ENCODE results near the gene S100A13. TPM values are rescaled to one million over a fixed set of nuclear protein-coding genes. Genes with fewer than 3 reads are reported as not detected.
"Not testable (repeated sequence)": the region's sequence is repeated elsewhere in the genome, so short reads cannot be mapped to it uniquely, and the experiment has no call there.

S100A13 gene
- total RNA-seq, 2 donors from 2014 or later, result 6.8 to 7.9 TPM

DNA sequence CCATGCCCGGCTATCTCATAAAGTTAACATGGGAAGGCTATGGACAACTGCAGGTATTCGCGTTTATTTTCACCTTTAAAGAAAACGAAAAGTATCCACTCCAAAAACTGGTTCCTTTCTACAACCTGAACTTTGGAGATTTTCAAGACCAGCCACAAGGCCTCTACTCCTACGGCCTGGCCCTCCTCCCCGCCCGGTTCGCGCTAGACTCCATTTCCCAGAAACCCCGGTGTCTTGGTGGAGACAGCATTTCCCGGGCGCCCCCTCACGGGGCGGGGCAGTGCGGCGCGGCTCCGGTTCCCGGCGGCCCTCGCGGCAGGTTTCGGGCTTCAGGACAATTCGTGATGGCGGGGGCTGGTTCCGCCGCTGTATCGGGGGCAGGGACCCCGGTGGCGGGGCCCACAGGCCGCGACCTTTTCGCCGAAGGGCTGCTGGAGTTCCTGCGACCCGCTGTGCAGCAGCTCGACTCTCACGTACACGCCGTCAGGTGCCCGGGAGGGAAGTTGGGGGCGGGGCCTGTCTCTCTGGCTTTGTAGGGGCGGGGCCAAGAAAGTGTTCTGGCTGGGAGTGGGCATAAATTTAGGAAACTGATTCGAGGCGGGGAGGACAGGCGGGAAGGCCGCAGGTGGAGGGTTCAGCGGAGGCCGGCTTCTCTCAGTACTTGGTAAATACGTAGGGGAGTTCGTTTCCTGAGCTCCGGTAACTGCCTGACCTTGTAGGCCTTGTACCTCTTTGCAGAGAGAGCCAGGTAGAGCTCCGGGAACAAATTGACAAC, 31.3 kb upstream of the S100A13 start, which contains the start of gene SNAPIN:
Gene SNAPIN, plus strand, starts transcription at position 304 of the 775 bp plus-strand sequence. Its CDS starts 41 bp downstream, at position 345.
- peak; percentile 95 for ATAC-seq (replicated peaks)
- Mint-ChIP-seq H3K36me3 (ENCODE audit: low read depth) (peaks cover 16% of the 10 kb centered on the region), H3K4me3 (peak within 1 kb of the TSS; percentile 91), H3K27ac (peak within 1 kb of the TSS; percentile 94), H3K4me1 (no peaks in the 10 kb centered on the region), H3K27me3 (no peaks in the 10 kb centered on the region), H3K9me3 (no peaks in the 10 kb centered on the region)

DNA sequence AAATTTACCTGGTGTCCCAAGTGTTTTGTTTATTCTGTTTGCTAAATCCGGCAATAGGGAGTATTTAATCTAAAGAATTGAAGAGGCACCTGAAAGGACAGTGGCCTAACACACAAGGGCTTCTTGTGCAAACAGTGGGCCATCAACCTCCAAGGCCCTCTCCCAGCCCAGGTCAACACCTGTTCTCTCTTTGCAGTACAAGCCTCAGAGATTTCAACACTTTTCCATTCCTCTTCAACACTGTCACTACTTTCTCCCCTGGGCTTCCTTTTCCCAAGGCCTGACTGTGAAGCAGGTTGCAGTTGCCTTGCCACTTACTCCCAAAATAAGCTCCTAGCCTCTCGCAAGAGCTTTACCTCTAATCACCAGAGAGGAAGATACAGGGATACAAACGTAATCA, 28.0 kb upstream of the S100A13 start:
- no peak for ATAC-seq (replicated peaks)

DNA sequence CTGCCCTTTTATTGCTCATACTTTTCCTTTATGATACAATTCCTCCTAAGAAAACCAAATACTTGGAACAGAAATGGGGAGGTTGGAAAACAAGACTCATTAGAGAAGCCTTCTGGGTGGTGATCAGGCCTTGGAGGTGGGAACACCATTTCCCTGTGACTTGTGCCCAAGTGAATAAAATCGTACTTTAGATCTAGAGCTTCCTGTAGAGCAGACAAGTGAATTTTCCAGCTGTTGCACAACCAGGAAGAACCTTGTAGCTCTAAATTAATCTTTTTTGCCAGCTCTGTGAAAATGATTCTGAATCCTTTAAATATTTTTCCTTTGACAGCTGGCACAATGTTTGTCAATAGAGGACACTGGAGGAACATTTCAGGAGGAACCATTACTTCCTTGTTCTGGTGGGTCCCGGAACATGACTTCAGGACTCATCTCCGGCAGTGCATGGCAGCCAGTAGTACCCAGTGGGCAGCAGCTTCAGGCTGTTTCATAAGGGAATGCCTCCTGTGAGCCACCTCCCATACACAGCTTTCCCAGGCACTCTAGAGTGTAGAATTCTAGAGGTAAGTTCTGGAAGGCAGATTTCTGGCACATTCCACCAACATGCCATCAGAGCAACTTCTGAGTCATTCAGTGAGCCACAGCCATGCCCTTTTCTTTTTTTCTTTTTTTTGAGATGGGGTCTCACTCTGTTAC, 25.6 kb upstream of the S100A13 start:
- Mint-ChIP-seq H3K36me3 (ENCODE audit: low read depth) (peaks cover under 1% of the 10 kb centered on the region), H3K27me3 (no peaks in the 10 kb centered on the region), H3K4me3 (no peak overlapping the region), H3K27ac (no peak overlapping the region), H3K4me1 (peaks cover 5% of the 10 kb centered on the region), H3K9me3 (no peaks in the 10 kb centered on the region)
- ATAC-seq (replicated peaks), result no peak

More for the DNA sequence above, 28.0 kb upstream of the S100A13 start:
- H3K4me3 Mint-ChIP-seq, result no peak overlapping the region
- H3K27ac Mint-ChIP-seq, result no peak overlapping the region
- no peaks in the 10 kb centered on the region for H3K27me3 Mint-ChIP-seq
- H3K36me3 Mint-ChIP-seq (ENCODE audit: low read depth), result peaks cover 16% of the 10 kb centered on the region
- no peaks in the 10 kb centered on the region for H3K9me3 Mint-ChIP-seq
- no peaks in the 10 kb centered on the region for H3K4me1 Mint-ChIP-seq

DNA sequence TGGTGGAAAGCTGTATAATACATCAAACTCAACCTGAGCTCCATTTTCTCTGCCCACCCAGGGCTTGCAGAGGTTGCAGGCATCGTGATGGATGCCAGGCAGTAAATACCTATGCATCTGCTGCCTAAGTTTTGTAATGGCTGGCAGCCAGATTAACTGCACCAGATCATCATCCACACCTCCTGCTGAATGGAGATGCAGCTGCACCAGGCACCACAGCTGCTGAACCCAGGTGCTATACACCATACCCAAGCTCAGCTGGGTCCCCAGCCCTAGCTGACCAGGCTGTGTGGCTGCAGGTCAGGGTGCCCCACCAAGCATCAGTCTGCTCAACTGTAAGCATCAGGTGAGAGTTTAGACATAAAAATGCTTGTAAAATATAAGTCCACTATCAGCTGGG, 24.5 kb upstream of the S100A13 start:
- no peaks in the 10 kb centered on the region for H3K27me3 Mint-ChIP-seq
- no peaks in the 10 kb centered on the region for H3K9me3 Mint-ChIP-seq
- ATAC-seq (replicated peaks), result no peak
- H3K36me3 Mint-ChIP-seq (ENCODE audit: low read depth), result peaks cover 12% of the 10 kb centered on the region
- no peak overlapping the region for H3K27ac Mint-ChIP-seq
- H3K4me1 Mint-ChIP-seq, result peaks cover 5% of the 10 kb centered on the region
- H3K4me3 Mint-ChIP-seq, result no peak overlapping the region

DNA sequence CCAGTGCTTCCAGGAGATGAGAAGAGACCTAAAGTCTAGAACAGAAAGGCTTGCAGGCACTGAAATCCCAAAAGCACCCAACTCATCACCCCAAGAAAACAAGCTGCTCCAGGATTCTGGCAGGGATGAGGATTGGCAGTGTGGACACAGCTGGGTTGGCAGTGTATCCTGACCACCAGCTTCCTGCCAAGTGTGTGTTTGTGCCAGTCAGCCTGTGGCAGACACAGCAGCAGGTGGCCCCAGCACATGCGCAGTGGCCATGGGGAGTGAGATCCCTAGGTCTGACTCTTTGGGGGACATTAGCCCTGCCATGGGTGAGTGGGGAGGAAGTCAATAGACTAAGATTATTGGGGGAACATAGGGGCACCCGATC, 22.5 kb upstream of the S100A13 start:
- Mint-ChIP-seq H3K4me1 (peaks cover 9% of the 10 kb centered on the region), H3K27ac (peak overlapping the region; percentile 58), H3K9me3 (no peaks in the 10 kb centered on the region), H3K36me3 (ENCODE audit: low read depth) (peaks cover 31% of the 10 kb centered on the region), H3K27me3 (no peaks in the 10 kb centered on the region), H3K4me3 (no peak overlapping the region)
- peak; percentile 31 for ATAC-seq (replicated peaks)

DNA sequence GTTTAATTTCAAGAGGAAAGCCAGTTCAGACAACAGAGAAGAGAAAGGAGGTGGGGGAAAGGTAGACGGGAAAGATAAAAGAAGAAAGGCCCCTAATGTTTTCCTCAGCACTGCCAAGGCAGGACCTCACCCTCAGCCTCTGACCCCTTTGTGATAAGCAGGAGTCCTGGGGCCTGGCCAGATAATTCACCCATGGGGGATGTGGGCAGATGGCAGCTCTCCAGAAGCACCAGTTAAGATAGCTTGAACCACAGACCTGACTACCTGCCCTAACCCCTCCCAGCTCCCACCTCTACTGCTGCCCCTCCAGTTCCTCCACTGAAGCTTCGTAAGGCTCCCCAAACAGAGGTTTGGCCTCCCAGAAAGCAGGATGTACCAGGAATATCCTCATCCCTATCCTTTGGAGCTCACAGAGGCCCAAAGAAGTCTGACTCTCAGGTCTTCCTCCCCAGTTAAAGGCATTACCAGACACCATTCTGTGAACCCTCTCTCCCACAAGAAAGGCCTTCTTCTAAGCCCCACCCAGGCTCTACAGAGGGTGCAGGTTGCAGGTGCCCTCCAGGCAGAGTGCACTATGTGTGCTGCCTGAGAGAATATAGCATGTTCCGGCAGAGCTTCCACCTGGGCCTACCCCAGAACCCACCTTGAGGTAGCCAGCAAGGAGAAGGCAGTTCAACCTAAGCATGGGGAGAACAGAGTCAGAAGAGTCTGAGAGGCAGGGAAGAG, 22.0 kb upstream of the S100A13 start:
- peak overlapping the region; percentile 58 for H3K27ac Mint-ChIP-seq
- H3K36me3 Mint-ChIP-seq (ENCODE audit: low read depth), result peaks cover 37% of the 10 kb centered on the region
- H3K9me3 Mint-ChIP-seq, result no peaks in the 10 kb centered on the region
- ATAC-seq (replicated peaks), result peak; percentile 24
- H3K4me1 Mint-ChIP-seq, result peaks cover 9% of the 10 kb centered on the region
- H3K4me3 Mint-ChIP-seq, result no peak overlapping the region
- no peaks in the 10 kb centered on the region for H3K27me3 Mint-ChIP-seq

DNA sequence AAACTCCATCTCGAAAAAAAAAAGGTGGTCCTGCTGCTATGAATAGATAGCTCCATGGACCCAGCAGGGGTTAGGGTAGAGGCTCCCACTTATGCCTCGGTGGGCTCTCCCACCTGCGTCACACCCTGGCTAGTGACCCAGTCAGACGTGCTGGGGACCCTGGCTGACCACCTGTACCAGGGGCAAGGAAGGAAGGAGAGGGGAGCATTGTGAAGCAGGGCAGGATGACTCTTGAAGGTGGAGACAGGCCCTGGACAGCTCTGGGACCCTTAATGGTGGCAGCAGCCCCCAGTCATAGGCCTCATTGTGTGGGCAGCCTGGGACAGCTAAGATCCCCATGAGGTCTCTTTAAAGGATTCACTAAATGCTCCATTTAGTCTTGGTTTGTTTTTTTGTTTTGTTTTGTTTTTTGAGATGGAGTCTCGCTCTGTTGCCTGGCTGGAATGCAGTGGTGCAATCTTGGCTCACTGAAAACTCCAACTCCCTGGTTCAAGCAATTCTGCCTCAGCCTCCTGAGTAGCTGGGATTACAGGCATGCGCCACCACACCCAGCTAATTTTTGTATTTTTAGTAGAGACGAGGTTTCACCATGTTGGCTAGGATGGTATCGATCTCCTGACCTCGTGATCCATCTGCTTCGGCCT, 20.8 kb upstream of the S100A13 start:
- Mint-ChIP-seq H3K36me3 (ENCODE audit: low read depth) (peaks cover 49% of the 10 kb centered on the region), H3K27me3 (no peaks in the 10 kb centered on the region), H3K9me3 (no peaks in the 10 kb centered on the region), H3K4me3 (no peak overlapping the region), H3K27ac (peak overlapping the region; percentile 58), H3K4me1 (peaks cover 18% of the 10 kb centered on the region)
- ATAC-seq (replicated peaks), result no peak

DNA sequence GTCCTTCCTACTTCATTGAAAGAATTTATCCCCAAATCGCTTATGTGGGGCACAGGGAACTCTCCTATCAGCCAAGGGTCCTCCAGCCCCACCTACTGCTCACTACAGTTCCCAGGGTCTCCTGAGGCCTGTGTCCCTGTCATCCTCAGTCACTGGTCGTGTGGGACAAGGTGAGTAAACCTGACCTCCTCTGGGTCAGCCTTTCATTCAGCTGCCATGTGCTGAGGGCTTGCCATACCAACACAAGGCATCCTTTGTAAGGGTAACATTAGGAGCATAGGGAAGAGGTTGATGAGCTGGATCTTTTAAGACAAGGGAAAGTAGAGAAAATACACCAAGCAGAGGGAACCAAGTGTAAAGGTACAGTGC, 20.0 kb upstream of the S100A13 start:
- no peaks in the 10 kb centered on the region for H3K9me3 Mint-ChIP-seq
- H3K27ac Mint-ChIP-seq, result peak overlapping the region; percentile 32
- ATAC-seq (replicated peaks), result no peak
- H3K4me3 Mint-ChIP-seq, result no peak overlapping the region
- no peaks in the 10 kb centered on the region for H3K27me3 Mint-ChIP-seq
- peaks cover 57% of the 10 kb centered on the region for H3K36me3 Mint-ChIP-seq (ENCODE audit: low read depth)
- H3K4me1 Mint-ChIP-seq, result peaks cover 22% of the 10 kb centered on the region

DNA sequence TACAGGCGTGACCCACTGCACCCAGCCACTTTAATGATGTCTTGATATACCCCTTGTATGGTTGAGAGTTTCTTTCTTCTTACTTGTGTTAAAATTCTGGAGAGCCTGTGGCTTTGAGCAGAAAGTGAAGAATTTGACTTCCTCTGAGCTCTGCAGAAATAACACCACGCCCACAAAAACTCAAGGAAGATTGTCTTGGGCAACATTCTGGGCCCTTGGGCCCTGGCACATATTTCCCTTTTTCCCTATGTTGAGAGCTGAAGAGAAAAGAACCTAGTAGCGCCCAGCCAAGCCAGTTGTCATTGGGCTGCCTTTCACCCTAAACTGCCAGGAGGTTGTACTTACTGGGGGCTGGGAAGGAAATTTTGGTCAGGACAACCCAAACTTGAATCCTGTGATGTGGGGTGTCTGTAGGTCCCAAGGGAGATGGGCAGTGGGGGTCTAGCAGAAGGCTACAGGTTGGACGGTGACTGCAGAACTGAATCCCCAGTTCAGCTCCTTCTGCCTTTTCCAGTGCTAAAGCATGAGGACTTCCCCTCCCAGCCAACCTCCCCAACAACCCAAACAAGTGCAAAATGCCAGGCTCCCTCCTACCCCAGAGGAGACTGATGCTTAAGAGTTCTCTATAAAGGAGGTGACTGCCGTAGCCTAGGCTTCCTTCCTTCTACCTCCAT, 19.5 kb upstream of the S100A13 start:
- no peak for ATAC-seq (replicated peaks)
- Mint-ChIP-seq H3K27me3 (no peaks in the 10 kb centered on the region), H3K9me3 (no peaks in the 10 kb centered on the region), H3K27ac (peak overlapping the region; percentile 32), H3K36me3 (ENCODE audit: low read depth) (peaks cover 62% of the 10 kb centered on the region), H3K4me3 (no peak overlapping the region), H3K4me1 (peaks cover 22% of the 10 kb centered on the region)

DNA sequence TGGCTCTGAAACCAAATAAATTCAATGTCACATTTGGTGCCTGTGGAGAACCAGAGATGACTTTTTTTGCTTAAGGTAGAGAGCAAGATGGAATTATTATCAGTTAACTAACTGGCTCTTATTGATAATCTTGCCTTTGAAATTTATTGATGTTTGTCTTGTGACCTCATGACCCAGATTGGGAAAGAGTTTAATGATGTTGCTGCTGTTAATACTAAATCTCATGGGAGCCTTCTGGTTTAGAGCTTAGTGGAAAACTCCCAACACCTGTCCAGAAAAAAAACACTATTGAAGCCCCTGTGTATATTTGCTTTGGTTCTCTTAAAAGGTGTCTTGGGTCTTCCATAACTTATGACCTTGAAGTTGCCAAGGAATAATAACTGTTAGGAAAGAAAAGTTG, 16.5 kb upstream of the S100A13 start:
- no peaks in the 10 kb centered on the region for H3K9me3 Mint-ChIP-seq
- H3K4me3 Mint-ChIP-seq, result no peak overlapping the region
- peak overlapping the region; percentile 80 for H3K27ac Mint-ChIP-seq
- H3K36me3 Mint-ChIP-seq (ENCODE audit: low read depth), result peaks cover 92% of the 10 kb centered on the region
- peaks cover 21% of the 10 kb centered on the region for H3K4me1 Mint-ChIP-seq
- no peaks in the 10 kb centered on the region for H3K27me3 Mint-ChIP-seq
- no peak for ATAC-seq (replicated peaks)

DNA sequence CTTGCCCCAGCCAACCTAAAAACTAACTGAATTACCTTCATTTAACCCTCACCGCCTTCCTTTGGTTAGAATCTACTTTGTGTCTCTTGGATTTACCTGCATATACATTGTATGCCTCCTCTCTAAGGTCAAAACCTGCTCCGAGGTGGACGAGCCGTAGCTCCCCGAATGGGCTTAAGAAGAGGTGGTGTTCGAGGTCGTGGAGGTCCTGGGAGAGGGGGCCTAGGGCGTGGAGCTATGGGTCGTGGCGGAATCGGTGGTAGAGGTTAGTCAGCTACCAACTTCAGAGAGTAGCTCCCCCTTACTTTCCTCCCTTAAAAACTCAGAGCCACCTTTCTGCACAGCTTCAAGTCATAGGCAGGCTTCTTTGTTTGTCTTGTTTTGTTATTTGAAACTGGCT, 15.8 kb upstream of the S100A13 start:
- H3K27me3 Mint-ChIP-seq, result no peaks in the 10 kb centered on the region
- no peaks in the 10 kb centered on the region for H3K9me3 Mint-ChIP-seq
- peaks cover 99% of the 10 kb centered on the region for H3K36me3 Mint-ChIP-seq (ENCODE audit: low read depth)
- H3K4me3 Mint-ChIP-seq, result no peak overlapping the region
- peaks cover 21% of the 10 kb centered on the region for H3K4me1 Mint-ChIP-seq
- no peak for ATAC-seq (replicated peaks)
- peak overlapping the region; percentile 80 for H3K27ac Mint-ChIP-seq

DNA sequence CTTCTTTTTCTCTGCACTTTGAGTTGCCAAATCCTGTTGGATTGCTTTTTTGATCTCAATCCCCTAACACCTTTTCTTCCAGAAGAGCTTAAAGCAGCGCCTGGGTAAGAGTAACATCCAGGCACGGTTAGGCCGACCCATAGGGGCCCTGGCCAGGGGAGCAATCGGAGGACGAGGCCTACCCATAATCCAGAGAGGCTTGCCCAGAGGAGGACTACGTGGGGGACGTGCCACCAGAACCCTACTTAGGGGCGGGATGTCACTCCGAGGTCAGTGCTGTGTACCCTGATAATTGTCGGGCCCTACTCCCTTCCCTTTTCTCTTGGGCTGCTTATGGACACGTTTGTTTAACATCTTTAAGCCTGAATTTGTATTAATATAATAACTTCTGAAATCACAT, 14.9 kb upstream of the S100A13 start:
- H3K27ac Mint-ChIP-seq, result peak overlapping the region; percentile 33
- H3K36me3 Mint-ChIP-seq (ENCODE audit: low read depth), result peaks cover 100% of the 10 kb centered on the region
- H3K4me3 Mint-ChIP-seq, result no peak overlapping the region
- H3K9me3 Mint-ChIP-seq, result no peaks in the 10 kb centered on the region
- ATAC-seq (replicated peaks), result no peak
- peaks cover 22% of the 10 kb centered on the region for H3K4me1 Mint-ChIP-seq
- no peaks in the 10 kb centered on the region for H3K27me3 Mint-ChIP-seq

DNA sequence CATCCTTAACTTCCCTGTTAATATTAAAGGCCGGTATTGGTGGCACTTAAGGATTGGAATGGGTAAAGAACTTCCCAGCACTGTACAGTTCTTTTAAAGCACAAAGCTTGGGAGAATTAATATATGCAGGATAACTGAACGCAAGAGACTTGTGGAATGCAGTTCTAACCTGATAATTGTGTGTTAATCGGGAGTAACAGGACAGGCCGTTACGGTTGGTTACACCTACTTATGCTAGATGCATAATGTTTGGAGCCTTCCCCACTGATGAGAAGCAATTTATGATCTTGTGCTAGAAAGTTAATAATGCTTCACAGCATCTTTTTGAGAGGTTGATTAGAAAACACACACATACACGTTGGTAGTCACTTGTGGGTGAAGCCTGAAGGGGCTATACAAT, 13.6 kb upstream of the S100A13 start:
- no peak overlapping the region for H3K4me3 Mint-ChIP-seq
- no peak for ATAC-seq (replicated peaks)
- peaks cover 100% of the 10 kb centered on the region for H3K36me3 Mint-ChIP-seq (ENCODE audit: low read depth)
- no peaks in the 10 kb centered on the region for H3K9me3 Mint-ChIP-seq
- H3K27me3 Mint-ChIP-seq, result no peaks in the 10 kb centered on the region
- peak overlapping the region; percentile 2 for H3K27ac Mint-ChIP-seq
- peaks cover 28% of the 10 kb centered on the region for H3K4me1 Mint-ChIP-seq

DNA sequence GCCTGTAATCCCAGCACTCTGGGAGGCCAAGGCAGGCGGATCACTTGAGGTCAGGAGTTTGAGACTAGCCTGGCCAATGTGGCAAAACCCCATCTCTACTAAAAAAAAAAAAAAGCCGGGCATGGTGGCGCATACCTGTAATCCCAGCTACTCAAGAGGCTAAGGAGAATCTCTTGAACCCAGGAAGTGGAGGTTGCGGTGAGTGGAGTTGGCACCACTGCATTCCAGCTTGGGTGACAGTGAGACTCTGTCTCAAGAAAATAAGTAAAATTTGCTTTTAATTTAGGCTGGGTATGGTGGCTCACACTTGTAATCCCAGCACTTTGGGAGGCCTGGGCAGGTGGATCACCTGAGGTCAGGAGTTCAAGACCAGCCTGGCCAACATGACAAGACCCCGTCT, 12.9 kb upstream of the S100A13 start:
- not testable (repeated sequence) for ATAC-seq (replicated peaks)

More for the DNA sequence above, 12.9 kb upstream of the S100A13 start:
- not testable (repeated sequence) for H3K4me3 Mint-ChIP-seq, H3K27me3 Mint-ChIP-seq, H3K9me3 Mint-ChIP-seq
- H3K27ac Mint-ChIP-seq, result peak overlapping the region; percentile 2
- H3K36me3 Mint-ChIP-seq (ENCODE audit: low read depth), result peaks cover 100% of the 10 kb centered on the region
- H3K4me1 Mint-ChIP-seq, result peaks cover 24% of the 10 kb centered on the region
